Suprapubic skin (tissue), 4 donors: ENCODE data around the gene CLDND1.

Experiments used
- POLR2A ChIP-seq, 2 donors: fragments of 450-650 bp; IDR thresholded peaks; one replicate each; pipeline ENCODE4 v1.6.1; 2017; ENCODE audit warnings: antibody characterized with exemption in 2 of 2, mild to moderate bottlenecking in 2 of 2, moderate library complexity in 2 of 2
- POLR2AphosphoS5 ChIP-seq, 3 donors: sonication (generic); formaldehyde crosslinking; IDR thresholded peaks; one replicate each; pipeline ENCODE4 v1.6.1; 2017; ENCODE audit warnings: antibody characterized with exemption in 3 of 3

GRCh38 chr3:98558100-98558827 is 35.6 kb upstream of the CLDND1 start:
- TF ChIP-seq POLR2A (IDR thresholded peaks at IDR 0.05) = no peak
- no peak for TF ChIP-seq POLR2AphosphoS5 (IDR thresholded peaks at IDR 0.05)
